IPS-20b (cell line): ENCODE measurements around the gene CNOT6.

Experiments
- H3K27ac ChIP-seq: one replicate; pipeline ENCODE4 v1.5.1; 2013; ENCODE audit warnings: low read length
- H3K27me3 ChIP-seq: 2 replicates; pipeline ENCODE4 v1.6.1; 2013; ENCODE audit warnings: mild to moderate bottlenecking, low read length, inconsistent platforms; ENCODE audit not compliant: insufficient read depth
- H3K36me3 ChIP-seq: 2 replicates; pipeline ENCODE4 v1.6.1; 2013; ENCODE audit warnings: low read depth, mild to moderate bottlenecking, inconsistent platforms, low read length, moderate library complexity; ENCODE audit not compliant: insufficient read depth
- H3K4me1 ChIP-seq: 2 replicates; pipeline ENCODE4 v1.6.1; 2013; ENCODE audit warnings: mild to moderate bottlenecking, control low read depth, inconsistent platforms, low read length, moderate library complexity; ENCODE audit not compliant: insufficient read depth
- H3K4me3 ChIP-seq: 2 replicates; pipeline ENCODE4 v1.5.1; 2013; ENCODE audit warnings: mild to moderate bottlenecking, low read length, inconsistent platforms
- H3K9ac ChIP-seq: 2 replicates; pipeline ENCODE4 v1.6.1; 2013; ENCODE audit warnings: low read depth, mild to moderate bottlenecking, inconsistent platforms, low read length, moderate library complexity
- H3K9me3 ChIP-seq: 2 replicates; pipeline ENCODE4 v1.6.1; 2013; ENCODE audit warnings: mild to moderate bottlenecking, low read depth, low read length, inconsistent platforms; ENCODE audit not compliant: insufficient read depth

CNOT6 gene

DNA sequence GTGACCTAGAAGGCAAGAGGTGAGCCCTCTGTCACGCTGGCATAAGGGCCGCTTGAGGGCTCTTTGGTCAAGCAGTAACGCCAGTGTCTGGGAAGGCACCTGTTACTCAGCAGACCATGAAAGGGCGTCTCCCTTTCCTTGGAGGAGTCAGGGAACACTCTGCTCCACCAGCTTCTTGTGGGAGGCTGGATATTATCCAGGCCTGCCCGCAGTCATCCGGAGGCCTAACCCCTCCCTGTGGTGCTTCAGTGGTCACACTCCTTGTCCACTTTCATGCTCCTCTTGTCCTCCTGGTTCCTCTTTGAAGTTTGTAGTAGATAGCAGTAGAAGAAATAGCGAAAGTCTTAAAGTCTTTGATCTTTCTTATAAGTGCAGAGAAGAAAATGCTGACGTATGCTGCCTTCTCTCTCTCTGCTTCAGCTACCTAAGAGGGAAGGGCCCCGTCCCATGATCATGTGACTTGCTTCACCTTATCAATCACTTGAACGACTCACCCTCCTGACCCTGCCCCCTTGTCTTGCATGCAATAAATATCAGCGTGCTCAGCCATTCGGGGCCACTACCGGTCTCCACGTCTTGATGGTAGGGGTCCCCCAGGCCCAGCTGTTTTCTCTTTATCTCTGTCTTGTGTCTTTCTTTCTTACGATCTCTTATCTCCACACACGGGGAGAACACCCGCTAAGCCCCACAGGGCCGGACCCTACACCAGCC, 113.8 kb downstream of the CNOT6 start:
- Histone ChIP-seq H3K4me1 (no peaks in the 10 kb centered on the region), H3K4me3 (no peak overlapping the region), H3K9me3 (no peaks in the 10 kb centered on the region), H3K36me3 (no peaks in the 10 kb centered on the region), H3K27ac (no peak overlapping the region), H3K9ac (no peak overlapping the region), H3K27me3 (no peaks in the 10 kb centered on the region)

DNA sequence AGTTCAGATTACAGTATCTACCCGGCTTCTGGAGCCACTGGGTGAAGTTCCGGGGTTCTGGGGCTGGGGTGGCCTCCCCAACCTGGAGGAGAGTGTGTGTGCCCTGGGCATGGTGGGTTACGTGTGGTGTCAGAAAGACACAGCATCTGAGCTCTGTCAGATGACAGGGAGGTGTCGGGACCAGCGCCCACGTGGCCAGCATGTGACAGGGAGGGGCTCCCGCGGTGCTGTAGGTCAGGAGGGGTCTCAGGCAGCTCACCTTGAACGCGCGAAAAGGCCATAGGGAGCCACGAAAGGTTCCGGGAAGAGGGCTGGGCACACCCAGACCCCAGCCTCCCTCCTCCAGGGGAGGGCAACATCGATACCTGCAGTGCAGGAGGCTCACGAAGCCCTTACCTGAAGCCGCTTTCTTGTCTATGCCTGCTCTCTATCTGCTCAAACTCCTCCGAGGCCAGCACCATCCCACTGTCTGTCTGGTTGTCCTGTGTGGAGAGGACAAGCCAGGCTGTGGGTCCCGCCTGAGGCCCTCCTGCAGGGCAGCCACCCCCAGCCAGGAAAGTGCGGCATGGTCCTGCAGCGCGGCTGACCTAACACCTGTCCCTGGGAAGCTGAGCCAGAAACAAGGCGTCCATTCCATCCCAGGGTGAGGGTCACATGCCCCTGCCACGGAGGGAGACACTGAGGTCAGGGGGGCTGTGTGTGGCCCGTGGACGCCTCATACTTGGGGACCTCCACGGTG, 114.6 kb downstream of the CNOT6 start:
- Histone ChIP-seq H3K36me3 (no peaks in the 10 kb centered on the region), H3K27me3 (no peaks in the 10 kb centered on the region), H3K27ac (no peak overlapping the region)

DNA sequence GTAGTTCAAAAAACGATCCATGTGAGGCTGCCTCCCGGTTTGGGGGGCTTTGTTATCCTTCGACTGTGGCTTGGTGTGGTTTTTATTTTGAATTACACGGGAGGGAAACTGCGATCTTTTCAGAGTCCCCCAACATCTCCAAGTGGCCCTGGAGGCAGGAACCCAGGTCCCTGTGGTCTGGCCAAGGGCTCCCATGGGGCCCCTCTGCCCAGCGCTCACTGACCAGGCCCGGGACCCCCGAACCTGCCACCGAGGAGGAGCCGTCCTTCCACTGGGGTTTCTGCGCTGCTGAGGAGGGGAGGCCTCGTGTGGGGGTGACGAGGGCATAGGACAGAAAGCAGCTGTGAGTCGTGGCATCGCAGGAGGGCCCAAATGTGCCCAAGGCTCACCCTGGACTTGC, 115.2 kb downstream of the CNOT6 start:
- H3K4me3 ChIP-seq, result no peak overlapping the region
- no peak overlapping the region for H3K27ac ChIP-seq
- H3K9me3 ChIP-seq, result no peaks in the 10 kb centered on the region
- H3K36me3 ChIP-seq, result no peaks in the 10 kb centered on the region
- no peaks in the 10 kb centered on the region for H3K27me3 ChIP-seq
- H3K9ac ChIP-seq, result no peak overlapping the region
- H3K4me1 ChIP-seq, result no peaks in the 10 kb centered on the region

More for the DNA sequence above, 114.6 kb downstream of the CNOT6 start:
- Histone ChIP-seq H3K9ac (no peak overlapping the region), H3K4me3 (no peak overlapping the region), H3K4me1 (no peaks in the 10 kb centered on the region), H3K9me3 (no peaks in the 10 kb centered on the region)

DNA sequence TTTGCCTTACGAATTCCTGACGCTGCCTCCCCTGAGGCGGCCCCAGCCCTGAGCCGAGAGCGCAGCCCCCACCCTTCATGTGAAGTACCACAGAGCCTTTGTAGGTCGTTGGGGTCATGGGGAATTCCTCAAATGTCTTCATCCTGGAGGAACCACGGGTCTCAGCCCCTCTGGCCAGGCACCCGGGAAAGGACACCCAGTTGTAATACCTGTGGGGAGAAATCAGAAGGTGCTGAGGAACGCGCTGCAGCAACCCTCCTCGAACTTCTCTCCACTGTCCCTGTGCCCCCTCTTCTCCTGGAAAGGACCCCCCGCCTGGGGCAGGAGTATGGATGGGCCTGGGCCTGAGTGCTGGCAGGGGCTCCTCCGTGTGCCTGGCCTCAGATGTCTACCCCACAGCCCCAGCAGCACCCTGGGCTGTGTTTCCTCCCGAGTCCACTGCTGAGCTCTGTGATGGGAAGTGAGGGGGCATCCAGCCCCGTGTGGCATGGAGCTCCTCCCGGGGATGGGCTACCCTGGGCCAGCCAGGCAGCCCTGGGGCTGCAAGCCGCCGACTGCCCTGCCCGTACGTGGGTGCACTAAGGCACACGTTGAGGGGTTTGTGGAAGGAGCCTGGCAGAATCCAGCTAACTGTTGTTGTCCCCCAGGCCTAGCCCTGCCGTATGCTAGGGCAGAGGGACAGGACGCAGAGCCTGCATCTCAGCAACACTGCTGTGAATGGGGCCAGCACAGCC, 115.8 kb downstream of the CNOT6 start:
- H3K9ac ChIP-seq, result no peak overlapping the region
- no peaks in the 10 kb centered on the region for H3K27me3 ChIP-seq
- no peaks in the 10 kb centered on the region for H3K9me3 ChIP-seq
- H3K27ac ChIP-seq, result no peak overlapping the region
- H3K4me1 ChIP-seq, result no peaks in the 10 kb centered on the region
- H3K4me3 ChIP-seq, result no peak overlapping the region
- no peaks in the 10 kb centered on the region for H3K36me3 ChIP-seq

DNA sequence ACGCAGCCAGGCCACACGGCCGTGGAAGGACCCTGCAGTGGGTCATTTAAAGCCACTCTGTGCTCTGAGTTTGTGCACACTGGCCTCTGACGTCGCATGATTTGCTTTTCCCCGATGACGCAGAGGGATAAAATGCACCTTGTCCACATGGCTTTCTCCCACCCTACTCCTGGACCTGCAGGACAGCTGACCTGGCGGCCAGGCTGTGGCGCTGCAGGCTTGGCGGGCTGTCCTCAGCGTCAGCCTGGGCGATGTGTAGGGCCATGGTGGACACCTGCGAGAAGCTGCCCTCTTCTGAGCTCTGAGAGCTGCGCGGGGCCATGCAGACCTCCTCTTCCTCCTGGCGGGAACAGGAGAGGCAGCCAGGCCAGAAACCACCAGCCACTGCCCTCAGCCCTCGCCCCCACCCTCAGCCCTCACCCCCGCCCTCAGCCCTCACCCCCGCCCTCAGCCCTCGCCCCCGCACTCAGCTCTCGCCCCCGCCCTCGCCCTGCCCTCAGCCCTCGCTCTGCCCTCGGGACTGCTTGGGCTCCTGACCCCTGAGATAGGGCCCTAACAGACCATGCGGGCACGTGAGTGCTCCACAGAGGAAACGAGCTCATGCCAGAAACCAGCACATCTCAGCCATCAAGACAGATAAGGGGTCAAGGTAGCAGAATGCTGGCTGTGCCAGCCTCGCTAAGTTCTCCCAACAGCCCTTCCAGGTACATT, 117.1 kb downstream of the CNOT6 start:
- Histone ChIP-seq H3K9ac (no peak overlapping the region), H3K36me3 (no peaks in the 10 kb centered on the region), H3K27ac (no peak overlapping the region), H3K4me1 (no peaks in the 10 kb centered on the region), H3K27me3 (0 out of 2 replicates have a peak, but pooled peaks cover under 1% of the 10 kb centered on the region), H3K9me3 (no peaks in the 10 kb centered on the region), H3K4me3 (no peak overlapping the region)

DNA sequence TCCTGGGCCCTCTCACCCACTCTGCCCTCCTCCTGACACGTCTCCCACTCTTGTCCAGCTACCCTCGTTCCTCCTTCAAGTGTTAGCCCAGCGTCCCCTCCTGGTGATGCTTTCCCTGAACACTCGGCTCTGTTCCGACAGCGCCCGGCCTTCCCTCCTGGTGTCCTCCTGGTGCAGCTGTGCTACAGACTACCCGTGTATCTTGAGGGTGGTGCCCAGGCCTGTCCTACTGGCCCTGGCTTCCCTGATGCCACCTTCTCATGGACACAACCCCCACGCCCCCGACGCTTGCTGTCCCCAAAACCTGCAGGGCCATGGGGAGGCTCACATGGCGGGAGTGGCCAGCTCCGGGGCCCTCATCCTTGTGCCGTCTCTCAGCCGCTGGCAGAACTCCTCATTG, 118.5 kb downstream of the CNOT6 start:
- no peak overlapping the region for H3K27ac ChIP-seq
- no peak overlapping the region for H3K9ac ChIP-seq
- H3K4me1 ChIP-seq, result no peaks in the 10 kb centered on the region
- H3K9me3 ChIP-seq, result no peaks in the 10 kb centered on the region
- peaks cover 8% of the 10 kb centered on the region for H3K27me3 ChIP-seq
- H3K4me3 ChIP-seq, result no peak overlapping the region
- no peaks in the 10 kb centered on the region for H3K36me3 ChIP-seq

DNA sequence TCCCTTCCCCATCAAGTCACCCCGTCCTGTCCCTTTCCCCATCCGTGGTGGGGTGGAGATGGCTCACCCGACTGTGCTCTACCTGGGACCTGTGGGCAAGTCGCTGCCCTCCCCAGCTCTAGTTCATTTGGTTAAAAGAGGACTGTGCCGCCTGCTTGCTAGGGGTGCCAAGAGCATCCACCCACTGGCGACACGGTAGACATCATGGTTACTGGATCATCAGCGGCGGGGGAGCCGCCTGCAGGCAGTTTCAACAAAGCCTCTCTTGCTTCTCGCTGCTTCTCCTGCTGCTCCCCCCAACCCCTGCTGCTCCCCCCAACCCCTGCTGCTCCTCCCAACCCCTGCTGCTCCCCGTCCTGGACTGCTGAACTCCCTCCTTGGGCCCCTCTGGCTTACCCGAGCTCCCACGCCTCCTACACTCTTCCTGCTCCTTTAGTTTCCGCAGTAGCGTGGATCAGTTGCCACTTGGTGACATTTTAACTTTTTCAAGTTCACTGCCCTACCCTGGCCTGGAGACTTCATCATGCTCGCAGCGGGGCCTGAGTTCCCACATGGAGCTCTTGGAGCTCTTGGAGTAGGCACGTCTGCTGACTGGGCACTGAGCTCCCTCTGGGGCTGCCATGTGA, 119.1 kb downstream of the CNOT6 start:
- H3K27me3 ChIP-seq, result peaks cover 10% of the 10 kb centered on the region
- H3K27ac ChIP-seq, result no peak overlapping the region
- no peaks in the 10 kb centered on the region for H3K36me3 ChIP-seq

DNA sequence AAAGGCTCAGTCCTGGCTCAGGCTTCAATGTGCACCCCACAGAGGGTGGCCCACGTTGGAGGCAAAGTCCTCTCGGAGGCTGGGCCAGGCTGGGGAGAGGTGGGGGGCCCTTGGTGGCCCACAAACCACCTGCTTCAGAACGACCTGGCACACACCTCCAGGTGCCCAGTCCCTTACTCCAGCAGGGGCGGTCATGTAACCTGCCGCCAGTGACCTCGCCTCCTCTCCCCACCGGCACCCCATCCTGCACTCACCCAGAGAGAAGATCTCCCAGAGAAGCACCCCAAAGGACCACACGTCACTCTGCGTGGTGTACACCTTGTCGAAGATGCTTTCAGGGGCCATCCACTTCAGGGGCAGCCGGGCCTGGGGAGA, 119.6 kb downstream of the CNOT6 start:
- H3K9me3 ChIP-seq, result no peaks in the 10 kb centered on the region

More for the DNA sequence above, 119.1 kb downstream of the CNOT6 start:
- H3K9ac ChIP-seq, result no peak overlapping the region
- H3K9me3 ChIP-seq, result no peaks in the 10 kb centered on the region
- H3K4me3 ChIP-seq, result no peak overlapping the region
- no peaks in the 10 kb centered on the region for H3K4me1 ChIP-seq

DNA sequence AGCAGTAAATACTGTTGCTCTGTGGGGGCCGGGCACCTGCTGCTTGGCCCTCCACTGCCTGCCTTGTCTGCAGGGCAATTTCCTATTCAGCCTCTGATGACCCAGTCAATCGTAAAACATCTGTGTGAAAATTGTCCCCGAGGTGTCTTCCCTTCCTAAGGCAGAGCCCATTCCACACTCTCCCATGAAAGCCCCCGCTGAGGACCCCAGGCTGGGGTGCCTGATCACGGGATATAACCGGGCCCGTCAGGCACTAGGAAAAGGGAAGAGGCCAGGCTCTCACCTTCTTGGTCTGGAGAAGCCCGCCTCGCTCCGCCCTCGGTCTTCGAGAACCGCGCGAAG, 124.3 kb downstream of the CNOT6 start:
- H3K9ac ChIP-seq, result peak overlapping the region; percentile 48; the same call in 1 of the 2 replicates
- H3K9me3 ChIP-seq, result no peaks in the 10 kb centered on the region
- H3K27ac ChIP-seq, result no peak overlapping the region
- H3K4me1 ChIP-seq, result no peaks in the 10 kb centered on the region
- H3K4me3 ChIP-seq, result peak overlapping the region; percentile 73
- no peaks in the 10 kb centered on the region for H3K36me3 ChIP-seq
- peaks cover 28% of the 10 kb centered on the region for H3K27me3 ChIP-seq

More for the DNA sequence above, 119.6 kb downstream of the CNOT6 start:
- no peak overlapping the region for H3K4me3 ChIP-seq
- H3K36me3 ChIP-seq, result no peaks in the 10 kb centered on the region
- H3K27me3 ChIP-seq, result peaks cover 15% of the 10 kb centered on the region
- no peak overlapping the region for H3K9ac ChIP-seq
- H3K4me1 ChIP-seq, result no peaks in the 10 kb centered on the region
- no peak overlapping the region for H3K27ac ChIP-seq

DNA sequence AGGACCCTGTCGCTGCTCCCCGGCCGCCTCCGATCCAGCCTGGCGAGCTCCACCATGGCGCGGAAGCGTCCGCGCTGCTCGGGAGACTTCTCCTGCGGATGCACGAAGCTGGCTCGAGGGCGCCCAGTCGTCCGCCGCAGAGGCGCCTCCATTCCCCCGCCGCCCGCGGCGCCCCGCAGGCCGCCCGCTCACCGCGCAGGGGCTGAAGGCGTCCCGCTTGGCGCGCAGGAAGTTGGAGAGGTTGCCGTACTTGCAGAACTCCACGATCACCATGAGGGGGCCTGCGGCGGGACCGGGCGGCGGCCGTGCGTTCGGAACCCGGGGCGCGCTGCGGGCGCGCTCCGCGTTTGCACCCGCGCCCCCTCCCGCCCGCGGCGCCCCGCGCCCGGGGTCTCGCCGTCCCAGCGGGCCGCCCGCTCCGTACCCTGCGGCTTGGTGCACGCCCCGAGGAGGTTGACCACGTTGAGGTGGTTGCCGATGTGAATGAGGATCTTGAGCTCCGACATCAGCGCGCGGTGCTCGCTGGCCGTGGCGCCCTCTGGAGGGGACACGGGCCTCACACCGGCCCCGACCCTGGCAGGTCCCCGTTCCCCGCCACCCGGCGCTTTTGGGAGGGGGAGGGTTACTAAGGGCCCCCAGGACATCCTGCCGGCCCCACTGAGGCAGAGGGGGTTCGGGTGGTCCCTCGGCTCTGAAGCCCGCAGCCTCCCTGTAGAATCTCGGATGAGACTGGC, 124.8 kb downstream of the CNOT6 start:
- H3K27ac ChIP-seq, result no peak overlapping the region
- no peaks in the 10 kb centered on the region for H3K4me1 ChIP-seq
- no peaks in the 10 kb centered on the region for H3K36me3 ChIP-seq
- H3K9ac ChIP-seq, result peak overlapping the region; percentile 48; the same call in 1 of the 2 replicates
- H3K27me3 ChIP-seq, result peaks cover 28% of the 10 kb centered on the region
- H3K9me3 ChIP-seq, result no peaks in the 10 kb centered on the region
- peak overlapping the region; percentile 73 for H3K4me3 ChIP-seq

DNA sequence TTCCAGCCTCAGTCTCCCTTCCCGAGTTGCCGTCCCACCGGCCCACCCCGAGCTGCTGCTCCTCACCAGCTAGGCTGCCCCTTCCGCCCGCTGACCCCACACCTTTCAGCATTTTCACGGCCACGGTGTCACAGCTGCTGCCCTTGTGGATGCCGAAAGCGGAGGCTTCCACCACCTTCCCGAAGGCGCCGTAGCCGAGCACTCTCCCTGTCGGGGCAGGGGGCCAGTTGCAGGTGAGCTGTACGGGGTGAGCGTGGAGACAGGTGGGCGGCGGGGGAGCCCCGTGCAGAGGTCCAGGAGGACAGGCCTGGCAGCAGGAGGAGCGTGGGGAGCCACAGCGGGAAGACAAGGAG, 125.4 kb downstream of the CNOT6 start:
- H3K4me3 ChIP-seq, result peak overlapping the region; percentile 73; the same call in 1 of the 2 replicates
- H3K27ac ChIP-seq, result no peak overlapping the region
- no peak overlapping the region for H3K9ac ChIP-seq
- H3K4me1 ChIP-seq, result no peaks in the 10 kb centered on the region
- H3K27me3 ChIP-seq, result peaks cover 28% of the 10 kb centered on the region
- H3K36me3 ChIP-seq, result no peaks in the 10 kb centered on the region
- no peaks in the 10 kb centered on the region for H3K9me3 ChIP-seq
